Neural cell (in vitro differentiated cells): ENCODE measurements around the gene RGS9. TPM values are rescaled to one million over a fixed set of nuclear protein-coding genes. Genes with fewer than 3 reads are reported as not detected.

Experiments
- H2AFZ ChIP-seq: fragments of 200-600, 300-800 bp; sonication (generic), shearing (Covaris generic); 2 replicates; pipeline ENCODE4 v1.6.0; 2014; ENCODE audit warnings: low read depth, mild to moderate bottlenecking, antibody characterized with exemption, low read length, moderate library complexity
- H3F3A ChIP-seq: fragments of 200-600 bp; shearing (Covaris generic); 2 replicates; pipeline ENCODE4 v1.6.1; 2016; ENCODE audit warnings: mild to moderate bottlenecking, moderate library complexity, mixed read lengths, antibody characterized with exemption, low read length; ENCODE audit not compliant: insufficient read depth, poor library complexity, severe bottlenecking
- H3K27ac ChIP-seq: fragments of 200-600, 300-800 bp; sonication (generic), shearing (Covaris generic); 2 replicates; pipeline ENCODE4 v1.5.1; 2014; ENCODE audit warnings: mild to moderate bottlenecking, low read length, moderate library complexity
- H3K27me3 ChIP-seq: fragments of 300-800, 200-600 bp; sonication (generic), shearing (Covaris generic); 2 replicates; pipeline ENCODE4 v1.6.0; 2014; ENCODE audit warnings: mild to moderate bottlenecking, low read depth, low read length, moderate library complexity; ENCODE audit not compliant: insufficient read depth
- H3K36me3 ChIP-seq: fragments of 300-800, 200-600 bp; sonication (generic), shearing (Covaris generic); 2 replicates; pipeline ENCODE4 v1.5.1; 2014; ENCODE audit warnings: mild to moderate bottlenecking, antibody characterized with exemption, low read length, moderate library complexity; ENCODE audit not compliant: insufficient read depth
- H3K4me2 ChIP-seq: fragments of 300-800, 200-600 bp; sonication (generic), shearing (Covaris generic); 2 replicates; pipeline ENCODE4 v1.6.0; 2014; ENCODE audit warnings: mild to moderate bottlenecking, low read length
- H3K4me3 ChIP-seq: fragments of 300-800, 200-600 bp; sonication (generic), shearing (Covaris generic); 2 replicates; pipeline ENCODE4 v1.5.1; 2014; ENCODE audit warnings: mild to moderate bottlenecking, low read length, moderate library complexity
- H3K79me2 ChIP-seq: fragments of 200-600 bp; shearing (Covaris generic); replicated peaks from 2 replicates; pipeline ENCODE4 v1.6.0; 2014; ENCODE audit warnings: mild to moderate bottlenecking, low read length, moderate library complexity; ENCODE audit not compliant: insufficient read depth
- H3K9ac ChIP-seq: fragments of 300-800, 200-600 bp; sonication (generic), shearing (Covaris generic); 2 replicates; pipeline ENCODE4 v1.6.1; 2016; ENCODE audit warnings: mild to moderate bottlenecking, low read length, mixed read lengths
- H3K9me2 ChIP-seq: fragments of 200-600 bp; shearing (Covaris generic); 2 replicates; pipeline ENCODE4 v1.6.1; 2016; ENCODE audit warnings: mild to moderate bottlenecking, low read length, mixed read lengths; ENCODE audit not compliant: insufficient read depth
- H3K9me3 ChIP-seq: fragments of 200-600, 300-800 bp; sonication (generic), shearing (Covaris generic); 2 replicates; pipeline ENCODE4 v1.6.1; 2016; ENCODE audit warnings: mild to moderate bottlenecking, mixed run types, low read length, moderate library complexity, mixed read lengths
- H4K20me1 ChIP-seq: fragments of 200-600 bp; shearing (Covaris generic); 2 replicates; pipeline ENCODE4 v1.6.1; 2016; ENCODE audit warnings: mild to moderate bottlenecking, mixed run types; ENCODE audit not compliant: insufficient read depth
- EP300 ChIP-seq: fragments of 450-650 bp; conservative IDR thresholded peaks from 2 replicates; pipeline ENCODE4 v1.6.1; 2014; ENCODE audit warnings: antibody characterized with exemption, mild to moderate bottlenecking, moderate library complexity; ENCODE audit not compliant: poor library complexity, severe bottlenecking
- EZH2 ChIP-seq: fragments of 200-600, 300-800 bp; shearing (Covaris generic), sonication (generic); IDR thresholded peaks from 2 replicates; pipeline ENCODE4 v1.6.1; 2014; ENCODE audit warnings: antibody characterized with exemption, low read length, borderline replicate concordance, mild to moderate bottlenecking; ENCODE audit not compliant: insufficient read depth, poor library complexity, severe bottlenecking
- MXI1 ChIP-seq: fragments of 450-650 bp; conservative IDR thresholded peaks from 2 replicates; pipeline ENCODE4 v1.6.1; 2014; ENCODE audit warnings: antibody characterized with exemption, mild to moderate bottlenecking; ENCODE audit not compliant: poor library complexity, severe bottlenecking
- POLR2AphosphoS5 ChIP-seq: IDR thresholded peaks from 2 replicates; pipeline ENCODE4 v1.6.1; 2012
- RAD21 ChIP-seq: fragments of 450-650 bp; conservative IDR thresholded peaks from 2 replicates; pipeline ENCODE4 v1.6.1; 2014; ENCODE audit warnings: antibody characterized with exemption, mild to moderate bottlenecking, moderate library complexity
- REST ChIP-seq: IDR thresholded peaks from 2 replicates; pipeline ENCODE4 v1.6.1; 2012; ENCODE audit warnings: borderline replicate concordance
- SMC3 ChIP-seq: fragments of 450-650 bp; conservative IDR thresholded peaks from 2 replicates; pipeline ENCODE4 v1.6.1; 2014; ENCODE audit warnings: antibody characterized with exemption, mild to moderate bottlenecking, moderate library complexity; ENCODE audit not compliant: poor library complexity
- TAF1 ChIP-seq: IDR thresholded peaks from 2 replicates; pipeline ENCODE4 v1.6.1; 2012; ENCODE audit warnings: low read depth
- polyA plus RNA-seq: library from polyadenylated mRNA; depleted of rRNA; stranded (reverse); fragments of >200 nt; gene quantifications from 2 replicates; pipeline ENCODE4 v1.2.3, GENCODE V29; 2014
- TF ChIP-seq, protein P1 (sequence below): fragments of 450-650 bp; IDR thresholded peaks from 2 replicates; pipeline ENCODE4 v1.5.1; 2014; ENCODE audit warnings: antibody characterized with exemption, mild to moderate bottlenecking, moderate library complexity; ENCODE audit not compliant: poor library complexity, severe bottlenecking

The RGS9 gene
- polyA plus RNA-seq, 1 donor from 2014 or later = 6.8 TPM

GRCh38 chr17:65104973-65105372 lies 32.2 kb upstream of the RGS9 start:
- Histone ChIP-seq H3K9ac (no peak overlapping the region), H3K27ac (no peak overlapping the region), H3K27me3 (no peaks in the 10 kb centered on the region), H3F3A (no peaks in the 10 kb centered on the region), H3K9me3 (no peaks in the 10 kb centered on the region), H4K20me1 (no peaks in the 10 kb centered on the region), H2AFZ (no peak overlapping the region), H3K9me2 (no peaks in the 10 kb centered on the region), H3K4me2 (no peak overlapping the region), H3K4me3 (no peak overlapping the region), H3K79me2 (no peaks in the 10 kb centered on the region), H3K36me3 (no peaks in the 10 kb centered on the region)
- TF ChIP-seq EZH2 (no peak), EP300 (no peak), MXI1 (no peak), TAF1 (no peak), RAD21 (no peak), REST (no peak), SMC3 (no peak), POLR2AphosphoS5 (no peak)
- TF ChIP-seq, protein P1, sequence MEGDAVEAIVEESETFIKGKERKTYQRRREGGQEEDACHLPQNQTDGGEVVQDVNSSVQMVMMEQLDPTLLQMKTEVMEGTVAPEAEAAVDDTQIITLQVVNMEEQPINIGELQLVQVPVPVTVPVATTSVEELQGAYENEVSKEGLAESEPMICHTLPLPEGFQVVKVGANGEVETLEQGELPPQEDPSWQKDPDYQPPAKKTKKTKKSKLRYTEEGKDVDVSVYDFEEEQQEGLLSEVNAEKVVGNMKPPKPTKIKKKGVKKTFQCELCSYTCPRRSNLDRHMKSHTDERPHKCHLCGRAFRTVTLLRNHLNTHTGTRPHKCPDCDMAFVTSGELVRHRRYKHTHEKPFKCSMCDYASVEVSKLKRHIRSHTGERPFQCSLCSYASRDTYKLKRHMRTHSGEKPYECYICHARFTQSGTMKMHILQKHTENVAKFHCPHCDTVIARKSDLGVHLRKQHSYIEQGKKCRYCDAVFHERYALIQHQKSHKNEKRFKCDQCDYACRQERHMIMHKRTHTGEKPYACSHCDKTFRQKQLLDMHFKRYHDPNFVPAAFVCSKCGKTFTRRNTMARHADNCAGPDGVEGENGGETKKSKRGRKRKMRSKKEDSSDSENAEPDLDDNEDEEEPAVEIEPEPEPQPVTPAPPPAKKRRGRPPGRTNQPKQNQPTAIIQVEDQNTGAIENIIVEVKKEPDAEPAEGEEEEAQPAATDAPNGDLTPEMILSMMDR = no peak

DNA sequence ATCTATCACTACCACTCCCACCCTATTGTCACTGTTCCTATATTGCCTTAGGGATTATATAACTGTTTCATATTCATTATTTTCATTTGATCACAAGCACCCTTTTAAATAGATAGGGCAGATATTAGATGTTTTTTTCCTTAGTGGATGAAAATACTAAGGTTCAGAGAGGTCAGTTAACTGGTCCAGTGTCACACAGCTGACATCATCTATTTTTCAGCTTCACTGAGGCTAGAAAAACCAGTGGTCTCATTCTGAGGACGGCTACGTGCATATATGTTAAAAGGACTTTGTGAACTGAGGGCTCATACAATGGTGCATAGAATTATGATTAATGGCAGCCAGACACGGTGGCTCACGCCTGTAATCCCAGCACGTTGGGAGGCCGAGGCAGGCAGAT lies 29.0 kb upstream of the RGS9 start:
- no peaks in the 10 kb centered on the region for H3K36me3 ChIP-seq
- H4K20me1 ChIP-seq = no peaks in the 10 kb centered on the region
- H3K27ac ChIP-seq = no peak overlapping the region
- no peaks in the 10 kb centered on the region for H3F3A ChIP-seq
- no peaks in the 10 kb centered on the region for H3K9me2 ChIP-seq
- H3K4me3 ChIP-seq = no peak overlapping the region
- no peaks in the 10 kb centered on the region for H3K27me3 ChIP-seq
- no peak overlapping the region for H2AFZ ChIP-seq
- H3K9ac ChIP-seq = no peak overlapping the region
- no peaks in the 10 kb centered on the region for H3K9me3 ChIP-seq
- no peak overlapping the region for H3K4me2 ChIP-seq
- H3K79me2 ChIP-seq = no peaks in the 10 kb centered on the region
- TF ChIP-seq EZH2 = no peak
- TF ChIP-seq, protein P1 = no peak
- TF ChIP-seq RAD21 = no peak
- no peak for TF ChIP-seq TAF1
- no peak for TF ChIP-seq SMC3
- no peak for TF ChIP-seq POLR2AphosphoS5
- TF ChIP-seq REST = no peak
- no peak for TF ChIP-seq MXI1
- TF ChIP-seq EP300 = no peak
